ENCODE results near the gene PPP1R14B.

PPP1R14B gene

DNA sequence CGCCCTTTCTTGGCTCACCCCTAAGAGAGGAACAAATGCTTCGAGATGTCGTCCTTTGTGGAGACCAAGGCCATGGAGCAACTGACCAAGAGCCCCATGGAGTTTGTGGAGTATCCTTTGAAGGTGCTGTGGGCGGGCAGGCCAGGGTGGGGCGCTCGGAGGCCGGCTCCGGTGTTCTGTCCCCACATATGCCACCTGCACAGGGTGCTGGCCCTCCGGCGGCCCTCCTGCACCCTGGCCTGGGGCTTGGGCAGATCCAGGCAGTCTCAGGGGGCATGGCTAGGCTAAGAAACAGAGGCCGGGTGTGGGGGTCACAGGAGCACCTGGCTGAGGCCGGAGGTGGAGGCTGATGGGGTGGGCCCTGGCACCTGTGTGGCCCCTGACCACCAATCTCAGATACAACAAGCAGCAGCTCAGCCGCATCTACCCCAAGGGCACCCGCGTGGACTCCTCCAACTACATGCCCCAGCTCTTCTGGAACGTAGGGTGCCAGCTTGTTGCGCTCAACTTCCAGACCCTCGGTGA, 14.9 kb upstream of the PPP1R14B start:
- H3K4me3 ChIP-seq (ENCODE audit: low read depth, low read length) = no peak overlapping the region

DNA sequence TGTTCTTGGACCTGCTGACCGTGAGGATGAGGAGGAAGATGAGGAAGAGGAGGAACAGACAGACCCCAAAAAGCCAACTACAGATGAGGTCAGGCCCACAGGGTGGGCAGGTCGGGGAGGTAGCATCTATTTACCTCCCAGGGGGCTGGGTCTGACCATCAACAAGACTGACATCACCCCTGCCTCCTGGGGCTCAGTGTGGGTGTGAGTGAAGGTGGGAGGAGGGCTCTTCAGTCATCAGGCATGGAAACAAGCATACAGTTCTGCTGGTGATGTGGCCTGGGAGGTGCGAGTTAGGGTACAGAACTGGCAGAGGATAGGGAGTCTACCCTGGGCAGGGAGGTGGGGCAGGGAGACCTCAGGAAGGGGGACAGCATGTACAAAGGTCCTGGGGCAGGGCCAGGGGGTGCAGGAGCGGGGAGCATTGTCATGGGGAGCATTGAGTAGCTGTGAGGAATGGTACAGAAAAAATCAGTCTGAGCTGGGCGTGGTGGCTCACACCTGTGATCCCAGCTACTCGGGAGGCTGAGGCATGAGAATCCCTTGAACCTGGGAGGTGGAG, 13.5 kb upstream of the PPP1R14B start:
- no peak overlapping the region for H3K4me3 ChIP-seq (ENCODE audit: low read depth, low read length)

DNA sequence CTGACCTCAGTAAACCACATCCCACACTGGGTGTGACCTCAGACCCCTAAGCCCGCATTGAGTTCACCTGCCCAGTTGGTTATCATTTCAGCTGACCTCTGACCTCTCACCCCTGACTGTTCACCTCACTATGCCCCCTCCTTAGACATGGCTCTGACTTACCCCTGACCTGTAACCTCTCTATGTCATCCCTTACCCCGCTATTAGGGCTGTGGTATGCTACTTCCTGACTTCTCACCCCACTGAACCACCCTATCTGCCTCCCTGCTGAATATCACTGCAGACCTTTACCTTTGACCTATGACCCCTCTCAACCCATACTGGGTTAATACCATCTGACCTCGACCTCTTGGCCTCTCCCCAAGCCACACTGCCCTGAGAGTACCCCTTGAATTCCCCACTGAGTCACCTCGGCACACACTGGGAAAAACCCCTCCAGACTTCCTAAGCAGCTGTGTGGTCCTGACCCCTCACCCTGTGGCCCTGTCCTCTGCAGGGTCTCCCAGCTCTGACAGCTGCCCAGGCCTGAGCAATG, 12.9 kb upstream of the PPP1R14B start:
- no peak overlapping the region for H3K4me3 ChIP-seq (ENCODE audit: low read depth, low read length)

DNA sequence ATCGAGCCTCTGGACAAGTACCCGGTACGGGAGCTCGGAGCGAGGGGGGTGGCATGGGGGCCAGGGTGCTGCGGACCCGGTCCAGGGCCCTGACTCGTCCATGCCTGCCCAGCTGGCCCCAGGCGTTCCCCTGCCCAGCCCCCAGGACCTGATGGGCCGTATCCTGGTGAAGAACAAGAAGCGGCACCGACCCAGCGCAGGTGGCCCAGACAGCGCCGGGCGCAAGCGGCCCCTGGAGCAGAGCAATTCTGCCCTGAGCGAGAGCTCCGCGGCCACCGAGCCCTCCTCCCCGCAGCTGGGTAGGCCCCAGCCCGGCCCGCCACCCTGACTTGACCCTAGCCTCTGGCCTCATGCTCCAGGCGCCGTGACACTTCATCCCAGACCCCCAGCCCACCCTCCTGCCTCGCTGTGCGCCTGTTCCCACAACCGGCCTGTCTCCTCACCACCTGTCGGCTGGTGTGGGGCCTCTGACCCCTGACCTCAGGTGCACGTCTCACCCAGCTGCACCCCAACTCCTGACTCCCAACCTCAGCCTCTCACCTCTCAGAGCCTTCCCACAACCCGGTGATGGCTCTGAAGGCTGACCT, 12.3 kb upstream of the PPP1R14B start:
- H3K4me3 ChIP-seq (ENCODE audit: low read depth, low read length) = no peak overlapping the region

- no peak overlapping the region for H3K4me3 ChIP-seq (ENCODE audit: low read depth, low read length)
Observed at GRCh38 chr11:64258356-64258755, 11.6 kb upstream of the PPP1R14B start.

DNA sequence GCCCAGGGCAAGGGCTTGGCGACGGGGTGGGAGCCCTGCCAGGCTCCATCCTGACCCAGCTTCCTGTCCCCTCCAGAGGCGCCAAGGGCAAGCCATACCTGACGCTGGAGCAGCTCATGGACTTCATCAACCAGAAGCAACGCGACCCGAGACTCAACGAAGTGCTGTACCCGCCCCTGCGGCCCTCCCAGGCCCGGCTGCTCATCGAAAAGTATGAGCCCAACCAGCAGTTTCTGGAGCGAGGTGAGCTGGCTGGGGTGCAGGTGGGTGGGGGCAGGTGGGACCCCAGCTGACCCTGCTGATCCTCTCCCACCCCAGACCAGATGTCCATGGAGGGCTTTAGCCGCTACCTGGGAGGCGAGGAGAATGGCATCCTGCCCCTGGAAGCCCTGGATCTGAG, 9.6 kb upstream of the PPP1R14B start:
- H3K4me3 ChIP-seq (ENCODE audit: low read depth, low read length) = no peak overlapping the region

GRCh38 chr11:64255135-64256128, 8.7 kb upstream of the PPP1R14B start:
- H3K4me3 ChIP-seq (ENCODE audit: low read depth, low read length) = no peak overlapping the region

- no peak overlapping the region for H3K4me3 ChIP-seq (ENCODE audit: low read depth, low read length)
Observed at GRCh38 chr11:64254326-64254725, 7.6 kb upstream of the PPP1R14B start.

DNA sequence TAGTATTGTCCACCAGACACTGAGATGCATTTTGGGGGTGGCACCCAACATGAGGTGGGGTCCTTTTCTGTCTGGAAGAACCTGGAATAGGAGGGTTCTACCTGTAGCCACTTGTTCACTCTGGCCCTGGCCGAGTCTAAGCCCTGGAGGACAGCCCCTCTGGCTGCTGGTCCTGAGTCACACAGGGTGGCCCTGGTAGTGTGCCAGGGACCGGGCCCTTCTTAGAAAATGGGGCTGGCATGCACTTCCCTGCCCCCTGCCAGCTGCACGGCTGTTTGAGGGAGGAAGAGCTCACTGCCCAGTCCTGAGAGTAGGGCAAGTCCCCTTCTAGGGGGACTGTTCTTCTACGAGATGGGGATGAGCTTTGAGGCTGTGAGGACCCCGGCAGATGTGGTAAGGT, 6.7 kb upstream of the PPP1R14B start:
- H3K4me3 ChIP-seq (ENCODE audit: low read depth, low read length) = no peak overlapping the region

GRCh38 chr11:64253043-64253442, 6.3 kb upstream of the PPP1R14B start:
- no peak overlapping the region for H3K4me3 ChIP-seq (ENCODE audit: low read depth, low read length)

- H3K4me3 ChIP-seq (ENCODE audit: low read depth, low read length) = peak overlapping the region; percentile 85
Observed at GRCh38 chr11:64252003-64252872, 5.5 kb upstream of the PPP1R14B start.

GRCh38 chr11:64251753-64252002, 4.9 kb upstream of the PPP1R14B start:
- H3K4me3 ChIP-seq (ENCODE audit: low read depth, low read length) = peak overlapping the region; percentile 85

DNA sequence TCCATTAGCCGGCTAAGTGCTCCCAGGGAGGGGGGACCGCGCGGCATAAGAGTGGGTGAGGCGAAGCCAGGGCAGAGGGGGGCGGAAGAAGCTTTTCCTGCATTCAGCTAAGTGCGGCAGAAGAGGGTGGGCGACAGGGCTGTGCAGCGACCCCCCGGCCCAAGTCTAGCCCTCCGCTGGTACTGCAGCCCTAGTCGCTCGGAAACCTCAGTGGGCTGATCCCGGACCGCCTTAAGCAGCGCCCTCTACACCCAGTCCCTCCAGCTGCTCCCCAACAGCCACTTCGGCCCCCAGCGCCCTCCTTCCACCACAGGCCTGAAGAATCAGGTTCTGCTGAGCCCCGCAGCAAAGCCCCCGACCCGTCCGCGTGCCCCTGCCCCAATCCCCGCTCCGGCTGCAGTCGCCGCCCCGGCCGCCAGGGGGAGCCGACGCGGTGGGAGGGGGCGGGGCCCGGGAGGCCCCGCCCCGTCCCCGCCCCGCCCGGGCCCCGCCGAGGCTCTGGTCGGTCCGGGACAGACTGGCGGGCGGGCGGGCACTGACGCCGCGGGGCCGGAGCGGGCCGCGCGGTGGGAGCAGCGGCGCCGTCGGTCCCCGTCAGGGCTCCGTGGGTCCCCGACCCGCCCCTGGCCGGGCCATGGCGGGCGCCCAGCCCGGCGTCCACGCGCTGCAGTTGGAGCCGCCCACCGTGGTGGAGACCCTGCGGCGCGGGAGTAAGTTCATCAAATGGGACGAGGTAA, 4.4 kb upstream of the PPP1R14B start, which contains the start of gene PLCB3:
Gene PLCB3 (plus strand): TSS at position 515 of the 737 bp plus-strand sequence. CDS start 120 bp downstream, at position 635.
- H3K4me3 ChIP-seq (ENCODE audit: low read depth, low read length) = peak within 1 kb of the TSS; percentile 85

GRCh38 chr11:64250415-64251015, 3.8 kb upstream of the PPP1R14B start:
- H3K4me3 ChIP-seq (ENCODE audit: low read depth, low read length) = peak overlapping the region; percentile 46

- H3K4me3 ChIP-seq (ENCODE audit: low read depth, low read length) = no peak overlapping the region
Observed at GRCh38 chr11:64249563-64250414, 3.0 kb upstream of the PPP1R14B start.

DNA sequence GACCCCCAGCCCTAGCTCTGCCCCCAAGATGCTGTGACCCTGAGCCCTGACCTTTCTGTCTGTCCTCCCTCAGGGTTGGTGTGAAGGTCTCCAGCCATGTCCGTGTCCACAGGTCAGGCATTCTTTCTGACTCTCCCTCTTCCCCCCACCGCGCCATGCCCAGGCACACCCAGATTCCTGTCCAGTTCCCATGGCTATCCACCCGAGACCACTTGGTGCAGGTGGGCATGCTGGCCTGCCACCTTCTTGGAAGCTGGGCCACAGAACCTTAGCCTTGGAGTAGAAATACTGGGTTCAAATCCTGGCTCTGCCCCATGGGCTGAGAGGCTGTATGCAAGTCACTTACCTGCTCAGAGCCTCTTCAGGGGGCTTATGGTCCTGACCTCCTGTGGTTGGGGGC, 2.3 kb upstream of the PPP1R14B start:
- H3K4me3 ChIP-seq (ENCODE audit: low read depth, low read length) = no peak overlapping the region

GRCh38 chr11:64248578-64248977, 1.8 kb upstream of the PPP1R14B start:
- H3K4me3 ChIP-seq (ENCODE audit: low read depth, low read length) = no peak overlapping the region

- H3K4me3 ChIP-seq (ENCODE audit: low read depth, low read length) = peak overlapping the region; percentile 53
Observed at GRCh38 chr11:64247729-64248531, 1.2 kb upstream of the PPP1R14B start.

All from iPS-11a (cell line).